ENCODE measurements around the gene HHAT.

HHAT gene

DNA sequence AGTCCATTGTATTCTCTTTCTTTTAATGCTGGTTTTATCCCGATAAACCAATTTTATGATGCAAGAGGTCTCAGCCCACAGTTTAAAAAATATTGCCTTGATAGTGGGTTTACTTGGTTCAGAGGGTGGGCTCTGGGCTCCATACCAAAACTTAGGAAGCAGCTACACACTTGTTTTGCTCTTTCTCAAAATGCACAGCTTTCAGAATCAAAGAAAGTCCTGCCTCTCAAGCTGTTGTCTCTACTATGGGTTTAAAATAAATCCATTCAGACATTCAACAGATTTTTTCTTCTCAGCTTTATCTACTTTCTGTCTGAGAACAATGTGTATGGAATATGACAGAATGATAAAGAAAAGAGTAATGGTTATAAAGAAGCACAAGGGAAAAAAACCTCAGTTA is 14.8 kb upstream of the HHAT start:
- H3K9me3 ChIP-seq (ENCODE audit: control insufficient read depth, low read length): no peaks in the 10 kb centered on the region
- no CpG with 5 or more reads among the region's 1 CpG for WGBS, 2 experiments (ENCODE audit: insufficient coverage in 2 of 2)
- no peak overlapping the region for H3K4me3 ChIP-seq (ENCODE audit: extremely low read depth, insufficient read depth, low read length, poor library complexity, severe bottlenecking)
- no peak overlapping the region for H3K27ac ChIP-seq (ENCODE audit: low read depth, low read length, severe bottlenecking)
- H3K4me1 ChIP-seq (ENCODE audit: control insufficient read depth, insufficient read depth, low read length, poor library complexity, severe bottlenecking): peaks cover 5% of the 10 kb centered on the region
- no peaks in the 10 kb centered on the region for H3K36me3 ChIP-seq (ENCODE audit: control insufficient read depth, insufficient read depth, low read length)

GRCh38 chr1:210315529-210315928 is 13.2 kb upstream of the HHAT start:
- Histone ChIP-seq H3K27ac (ENCODE audit: low read depth, low read length, severe bottlenecking) (no peak overlapping the region), H3K9me3 (ENCODE audit: control insufficient read depth, low read length) (no peaks in the 10 kb centered on the region), H3K4me1 (ENCODE audit: control insufficient read depth, insufficient read depth, low read length, poor library complexity, severe bottlenecking) (peaks cover 4% of the 10 kb centered on the region), H3K4me3 (ENCODE audit: extremely low read depth, insufficient read depth, low read length, poor library complexity, severe bottlenecking) (no peak overlapping the region), H3K36me3 (ENCODE audit: control insufficient read depth, insufficient read depth, low read length) (no peaks in the 10 kb centered on the region)
- 87 to 91% methylated on average over 3 of the region's 6 CpGs for WGBS, 2 experiments (ENCODE audit: insufficient coverage in 2 of 2)

GRCh38 chr1:210321131-210321530 is 7.6 kb upstream of the HHAT start:
- no peaks in the 10 kb centered on the region for H3K36me3 ChIP-seq (ENCODE audit: control insufficient read depth, insufficient read depth, low read length)
- H3K4me3 ChIP-seq (ENCODE audit: extremely low read depth, insufficient read depth, low read length, poor library complexity, severe bottlenecking): no peak overlapping the region
- 73% methylated on average over 2 of the region's 3 CpGs for WGBS, 2 experiments (ENCODE audit: insufficient coverage in 2 of 2)
- H3K9me3 ChIP-seq (ENCODE audit: control insufficient read depth, low read length): no peaks in the 10 kb centered on the region
- no peaks in the 10 kb centered on the region for H3K4me1 ChIP-seq (ENCODE audit: control insufficient read depth, insufficient read depth, low read length, poor library complexity, severe bottlenecking)
- H3K27ac ChIP-seq (ENCODE audit: low read depth, low read length, severe bottlenecking): no peak overlapping the region

DNA sequence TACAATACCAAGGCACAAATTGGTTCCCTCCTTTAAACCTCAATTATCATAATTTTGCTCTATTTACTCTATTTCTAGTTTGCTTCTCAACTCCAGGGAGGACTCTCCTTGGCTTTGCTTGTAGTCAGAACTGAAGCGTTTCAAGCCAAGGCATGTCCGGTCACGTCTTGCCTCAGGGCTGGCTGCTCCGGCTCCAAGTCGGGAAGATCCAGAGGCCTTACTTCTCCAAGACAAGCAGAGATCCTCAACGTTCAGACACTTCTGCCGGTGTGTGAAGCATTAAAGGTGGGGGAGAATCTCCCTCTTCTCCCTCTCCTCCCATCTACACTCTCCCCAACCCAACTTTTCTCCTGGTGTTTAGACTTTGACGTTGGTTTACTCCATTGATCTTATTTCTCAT is 7.2 kb upstream of the HHAT start:
- whole genome bisulfite sequencing, 2 experiments (ENCODE audit: insufficient coverage in 2 of 2): 79 to 92% methylated on average over 4 to 5 of the region's 8 CpGs
- Histone ChIP-seq H3K27ac (ENCODE audit: low read depth, low read length, severe bottlenecking) (no peak overlapping the region), H3K4me1 (ENCODE audit: control insufficient read depth, insufficient read depth, low read length, poor library complexity, severe bottlenecking) (no peaks in the 10 kb centered on the region), H3K36me3 (ENCODE audit: control insufficient read depth, insufficient read depth, low read length) (no peaks in the 10 kb centered on the region), H3K9me3 (ENCODE audit: control insufficient read depth, low read length) (no peaks in the 10 kb centered on the region), H3K4me3 (ENCODE audit: extremely low read depth, insufficient read depth, low read length, poor library complexity, severe bottlenecking) (no peak overlapping the region)

DNA sequence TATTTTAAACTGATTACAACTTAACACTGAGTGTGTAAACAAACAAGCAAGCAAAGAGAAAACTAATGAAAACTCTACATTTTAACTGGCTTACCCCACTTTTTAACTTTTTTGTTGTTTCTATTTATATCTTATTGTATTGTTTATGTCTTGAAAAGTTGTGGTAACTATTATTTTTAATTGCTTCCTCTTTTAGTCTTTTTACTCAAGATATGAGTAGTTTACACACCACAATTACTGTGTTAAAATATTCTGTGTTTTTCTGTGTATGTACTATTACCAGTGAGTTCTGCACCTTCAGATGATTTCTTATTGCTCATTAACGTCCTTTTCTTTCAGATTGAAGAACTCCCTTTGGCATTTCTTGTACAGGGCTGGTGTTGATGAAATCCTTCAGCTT is 4.7 kb upstream of the HHAT start:
- no peak overlapping the region for H3K4me3 ChIP-seq (ENCODE audit: extremely low read depth, insufficient read depth, low read length, poor library complexity, severe bottlenecking)
- H3K36me3 ChIP-seq (ENCODE audit: control insufficient read depth, insufficient read depth, low read length): no peaks in the 10 kb centered on the region
- no peaks in the 10 kb centered on the region for H3K4me1 ChIP-seq (ENCODE audit: control insufficient read depth, insufficient read depth, low read length, poor library complexity, severe bottlenecking)
- WGBS, 2 experiments (ENCODE audit: insufficient coverage in 2 of 2): 83% methylated on average over 1 of the region's 1 CpG; no CpG with 5 or more reads in 1 of the 2 experiments
- no peaks in the 10 kb centered on the region for H3K9me3 ChIP-seq (ENCODE audit: control insufficient read depth, low read length)
- H3K27ac ChIP-seq (ENCODE audit: low read depth, low read length, severe bottlenecking): no peak overlapping the region

DNA sequence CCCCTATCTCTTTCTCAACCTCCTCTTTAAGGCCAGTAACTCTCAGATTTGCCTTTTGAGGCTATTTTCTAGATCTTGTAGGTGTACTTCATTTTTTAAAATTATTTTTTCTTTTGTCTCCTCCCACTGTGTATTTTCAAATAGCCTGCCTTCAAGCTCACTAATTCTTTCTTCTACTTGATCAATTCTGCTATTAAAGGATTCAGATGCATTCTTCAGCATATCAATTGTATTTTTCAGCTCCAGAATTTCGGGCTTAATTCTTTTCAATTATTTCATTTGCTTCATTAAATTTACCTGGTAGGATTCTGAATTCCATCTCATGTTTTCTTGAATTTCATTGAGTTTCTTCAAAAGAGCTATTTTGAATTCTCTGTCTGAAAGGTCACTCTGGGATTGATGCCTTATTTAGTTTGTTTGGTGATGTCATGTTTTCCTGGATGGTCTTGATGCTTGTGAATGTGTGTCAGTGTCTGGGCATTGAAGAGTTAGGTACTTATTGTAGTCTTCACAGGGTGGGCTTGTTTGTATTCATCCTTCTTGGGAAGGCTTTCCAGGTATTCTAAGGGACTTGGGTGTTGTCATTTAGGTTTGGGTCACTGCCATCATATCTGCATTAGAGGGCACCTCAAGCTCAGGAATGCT is 3.6 kb upstream of the HHAT start:
- H3K36me3 ChIP-seq (ENCODE audit: control insufficient read depth, insufficient read depth, low read length): no peaks in the 10 kb centered on the region
- WGBS, 2 experiments (ENCODE audit: insufficient coverage in 2 of 2): 100% methylated on average over 1 of the region's 1 CpG; no CpG with 5 or more reads in 1 of the 2 experiments
- no peak overlapping the region for H3K4me3 ChIP-seq (ENCODE audit: extremely low read depth, insufficient read depth, low read length, poor library complexity, severe bottlenecking)
- H3K4me1 ChIP-seq (ENCODE audit: control insufficient read depth, insufficient read depth, low read length, poor library complexity, severe bottlenecking): no peaks in the 10 kb centered on the region
- no peaks in the 10 kb centered on the region for H3K9me3 ChIP-seq (ENCODE audit: control insufficient read depth, low read length)
- no peak overlapping the region for H3K27ac ChIP-seq (ENCODE audit: low read depth, low read length, severe bottlenecking)

DNA sequence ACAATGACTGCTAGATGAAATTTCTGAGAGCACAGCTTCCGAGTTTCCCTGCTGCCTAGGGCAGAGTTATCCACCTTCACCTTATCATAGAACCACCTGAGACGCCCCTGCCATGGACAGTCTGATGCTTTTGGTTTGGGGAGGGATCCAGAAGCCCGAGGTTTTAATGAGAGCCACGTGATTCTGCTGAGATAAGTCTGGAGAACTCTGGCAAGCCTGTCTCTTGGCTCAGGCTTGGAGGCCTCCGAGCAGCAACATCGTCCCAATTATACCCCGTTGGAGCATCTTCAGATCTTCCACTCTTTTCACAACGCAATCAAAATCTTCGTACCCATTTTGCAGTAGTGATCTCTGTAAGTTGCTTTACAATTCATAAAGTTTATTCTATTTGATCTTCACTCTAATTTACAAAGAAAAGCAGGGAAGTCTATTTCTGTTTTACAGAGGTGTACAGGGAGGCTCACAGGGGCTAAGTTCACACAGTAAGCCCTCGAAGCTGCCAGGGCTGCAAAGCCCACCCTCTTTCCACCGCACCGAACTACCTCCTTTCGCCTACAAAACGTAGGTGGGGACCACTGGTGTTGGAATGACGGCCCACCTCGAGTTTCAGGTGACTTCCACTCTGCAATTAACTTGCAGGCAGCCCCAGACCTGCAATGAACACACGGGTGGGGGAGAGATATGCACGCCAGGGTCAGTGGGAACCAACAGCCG is 513 bp upstream of the HHAT start:
- Histone ChIP-seq H3K36me3 (ENCODE audit: control insufficient read depth, insufficient read depth, low read length) (no peaks in the 10 kb centered on the region), H3K4me1 (ENCODE audit: control insufficient read depth, insufficient read depth, low read length, poor library complexity, severe bottlenecking) (no peaks in the 10 kb centered on the region), H3K27ac (ENCODE audit: low read depth, low read length, severe bottlenecking) (peak overlapping the region; percentile 42), H3K4me3 (ENCODE audit: extremely low read depth, insufficient read depth, low read length, poor library complexity, severe bottlenecking) (peak overlapping the region; percentile 59), H3K9me3 (ENCODE audit: control insufficient read depth, low read length) (no peaks in the 10 kb centered on the region)
- 33 to 40% methylated on average over 11 to 16 of the region's 19 CpGs for WGBS, 2 experiments (ENCODE audit: insufficient coverage in 2 of 2)

DNA sequence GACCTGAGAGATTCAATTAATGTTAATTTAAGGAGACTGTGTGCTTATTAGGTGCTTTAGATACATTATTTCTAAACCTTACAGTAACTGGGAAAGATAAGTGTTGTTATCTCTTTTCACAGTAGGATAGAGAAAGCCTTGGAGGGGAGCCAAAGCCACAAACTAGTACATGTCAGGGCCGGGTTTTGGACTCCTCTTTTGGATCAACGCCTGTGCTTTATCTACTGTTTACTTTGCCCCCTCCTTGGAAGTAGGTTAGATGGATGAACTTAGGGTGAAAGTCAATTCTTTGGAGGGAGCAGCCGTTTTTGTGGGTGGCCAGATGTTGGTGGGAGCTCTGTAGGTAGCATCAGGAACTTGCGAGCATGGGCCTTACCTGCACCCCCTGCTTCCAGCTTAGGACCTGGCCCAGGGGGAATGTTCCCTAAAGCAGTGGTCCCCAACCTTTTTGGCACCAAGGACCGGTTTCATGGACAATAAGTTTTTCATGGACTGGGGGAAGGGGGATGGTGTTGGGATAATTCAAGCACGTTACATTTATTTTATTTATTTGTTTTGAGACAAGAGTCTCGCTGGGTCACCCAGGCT is 1.7 kb downstream of the HHAT start:
- 81 to 93% methylated on average over 4 to 6 of the region's 7 CpGs for WGBS, 2 experiments (ENCODE audit: insufficient coverage in 2 of 2)
- no peak overlapping the region for H3K4me3 ChIP-seq (ENCODE audit: extremely low read depth, insufficient read depth, low read length, poor library complexity, severe bottlenecking)
- no peaks in the 10 kb centered on the region for H3K36me3 ChIP-seq (ENCODE audit: control insufficient read depth, insufficient read depth, low read length)
- H3K27ac ChIP-seq (ENCODE audit: low read depth, low read length, severe bottlenecking): no peak overlapping the region
- no peaks in the 10 kb centered on the region for H3K4me1 ChIP-seq (ENCODE audit: control insufficient read depth, insufficient read depth, low read length, poor library complexity, severe bottlenecking)
- no peaks in the 10 kb centered on the region for H3K9me3 ChIP-seq (ENCODE audit: control insufficient read depth, low read length)

GRCh38 chr1:210332233-210332632 is 3.5 kb downstream of the HHAT start:
- Histone ChIP-seq H3K36me3 (ENCODE audit: control insufficient read depth, insufficient read depth, low read length) (no peaks in the 10 kb centered on the region), H3K27ac (ENCODE audit: low read depth, low read length, severe bottlenecking) (no peak overlapping the region), H3K4me1 (ENCODE audit: control insufficient read depth, insufficient read depth, low read length, poor library complexity, severe bottlenecking) (no peaks in the 10 kb centered on the region), H3K4me3 (ENCODE audit: extremely low read depth, insufficient read depth, low read length, poor library complexity, severe bottlenecking) (no peak overlapping the region), H3K9me3 (ENCODE audit: control insufficient read depth, low read length) (no peaks in the 10 kb centered on the region)
- 93 to 98% methylated on average over 5 of the region's 7 CpGs for WGBS, 2 experiments (ENCODE audit: insufficient coverage in 2 of 2)

DNA sequence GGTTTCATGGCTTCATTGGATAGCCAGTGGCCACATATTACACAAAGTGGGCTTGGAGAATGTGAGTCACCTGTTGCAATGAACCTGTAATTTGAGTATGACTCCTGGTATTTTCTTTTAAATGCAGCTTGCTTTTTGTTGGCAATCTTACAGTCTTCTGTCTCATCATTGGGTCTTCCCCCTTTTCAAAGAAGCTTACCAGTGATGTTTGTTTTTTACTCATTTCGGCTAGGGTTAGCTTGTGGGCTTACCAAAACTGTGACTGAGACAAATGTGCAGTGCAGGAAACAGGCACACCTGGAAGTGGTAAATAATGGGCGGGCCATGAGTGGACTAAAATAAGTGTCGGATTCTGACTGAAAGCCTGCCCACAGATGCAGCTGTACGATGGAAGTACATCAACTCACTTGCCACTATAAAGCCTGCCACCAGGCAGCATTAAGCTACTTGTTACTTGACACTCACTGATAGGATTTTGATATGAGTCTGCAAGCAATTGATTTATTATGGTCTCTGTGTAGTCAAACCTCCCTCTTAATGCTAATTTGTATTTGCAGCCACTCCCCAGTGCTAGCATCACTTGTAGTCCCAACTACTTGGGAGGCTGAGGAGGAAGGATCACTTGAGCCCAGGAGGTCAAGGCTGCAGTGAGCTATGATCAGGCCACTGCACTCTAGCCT is 4.2 kb downstream of the HHAT start:
- H3K4me1 ChIP-seq (ENCODE audit: control insufficient read depth, insufficient read depth, low read length, poor library complexity, severe bottlenecking): no peaks in the 10 kb centered on the region
- no peaks in the 10 kb centered on the region for H3K9me3 ChIP-seq (ENCODE audit: control insufficient read depth, low read length)
- no peaks in the 10 kb centered on the region for H3K36me3 ChIP-seq (ENCODE audit: control insufficient read depth, insufficient read depth, low read length)
- WGBS, 2 experiments (ENCODE audit: insufficient coverage in 2 of 2): 91 to 97% methylated on average over 4 of the region's 4 CpGs
- no peak overlapping the region for H3K4me3 ChIP-seq (ENCODE audit: extremely low read depth, insufficient read depth, low read length, poor library complexity, severe bottlenecking)
- no peak overlapping the region for H3K27ac ChIP-seq (ENCODE audit: low read depth, low read length, severe bottlenecking)
